Endothelial cell (in vitro differentiated cells): ENCODE data around the gene ERCC5. TPM values are rescaled to one million over a fixed set of nuclear protein-coding genes. Genes with fewer than 3 reads are reported as not detected.
A peak's percentile ranks its signal among the peaks of the same experiment; 100 is the strongest.

ENCODE experiments used
- DNase-seq: peaks from one replicate; pipeline ENCODE4 v3.0.0; 2021; ENCODE audit warnings: low spot score
- H3K27ac Mint-ChIP-seq: one replicate; pipeline ENCODE4 v1.8.0; 2021; ENCODE audit warnings: mixed read lengths, inconsistent platforms; ENCODE audit not compliant: unreplicated experiment
- H3K27me3 Mint-ChIP-seq: one replicate; pipeline ENCODE4 v1.8.0; 2021; ENCODE audit warnings: mild to moderate bottlenecking, moderate library complexity, mixed read lengths, inconsistent platforms; ENCODE audit not compliant: unreplicated experiment
- H3K36me3 Mint-ChIP-seq: one replicate; pipeline ENCODE4 v1.8.0; 2021; ENCODE audit warnings: mild to moderate bottlenecking, low read depth, mixed read lengths, inconsistent platforms; ENCODE audit not compliant: unreplicated experiment
- H3K4me1 Mint-ChIP-seq: one replicate; pipeline ENCODE4 v1.8.0; 2021; ENCODE audit warnings: mild to moderate bottlenecking, mixed read lengths, inconsistent platforms; ENCODE audit not compliant: unreplicated experiment
- H3K4me3 Mint-ChIP-seq: one replicate; pipeline ENCODE4 v1.8.0; 2021; ENCODE audit warnings: mild to moderate bottlenecking, mixed read lengths, inconsistent platforms; ENCODE audit not compliant: unreplicated experiment
- H3K9me3 Mint-ChIP-seq: one replicate; pipeline ENCODE4 v1.8.0; 2021; ENCODE audit warnings: mixed read lengths, inconsistent platforms; ENCODE audit not compliant: unreplicated experiment
- CTCF ChIP-seq: fragments of 200-600 bp; sonication (generic); IDR thresholded peaks from one replicate; pipeline ENCODE4 v1.5.0; 2021; ENCODE audit warnings: antibody characterized with exemption; ENCODE audit not compliant: unreplicated experiment
- total RNA-seq: library from RNA; stranded (reverse); fragmentation: NEBNext Ultra II Directional; extraction: Animal tissue kit (Norgen Biotek cat#: 25700); gene quantifications from one replicate; pipeline ENCODE4 v1.2.1, GENCODE V29; 2021; ENCODE audit not compliant: unreplicated experiment

Gene ERCC5
- total RNA-seq, 1 donor from 2014 or later: 43.8 TPM

DNA sequence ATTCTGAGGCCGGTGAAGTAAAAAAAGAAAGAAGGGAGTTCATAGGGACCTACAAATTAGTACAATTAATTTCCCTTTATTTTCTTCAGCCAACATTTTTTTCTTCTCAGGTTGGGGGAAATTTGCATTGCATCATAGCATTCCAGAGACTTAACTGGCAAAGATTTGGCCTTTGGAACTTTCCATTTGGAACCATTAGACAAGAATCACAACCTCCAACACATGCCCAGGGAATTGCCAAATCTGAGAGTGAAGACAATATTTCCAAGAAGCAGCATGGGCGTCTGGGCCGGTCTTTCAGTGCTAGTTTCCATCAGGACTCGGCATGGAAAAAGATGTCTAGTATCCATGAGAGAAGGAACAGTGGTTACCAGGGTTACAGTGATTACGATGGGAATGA is 6.4 kb upstream of the ERCC5 start:
- no peak for TF ChIP-seq CTCF
- Mint-ChIP-seq H3K4me1 (no peaks in the 10 kb centered on the region), H3K27me3 (peaks cover 2% of the 10 kb centered on the region), H3K9me3 (no peaks in the 10 kb centered on the region), H3K36me3 (peaks cover 13% of the 10 kb centered on the region), H3K4me3 (no peak overlapping the region), H3K27ac (no peak overlapping the region)
- no peak for DNase-seq

GRCh38 chr13:102845289-102845629 is 573 bp upstream of the ERCC5 start:
- H3K4me1 Mint-ChIP-seq: peaks cover 23% of the 10 kb centered on the region
- no peak for TF ChIP-seq CTCF
- H3K27ac Mint-ChIP-seq: peak overlapping the region; percentile 71
- H3K36me3 Mint-ChIP-seq: no peaks in the 10 kb centered on the region
- DNase-seq: no peak
- no peaks in the 10 kb centered on the region for H3K9me3 Mint-ChIP-seq
- peak overlapping the region; percentile 96 for H3K4me3 Mint-ChIP-seq
- peaks cover 4% of the 10 kb centered on the region for H3K27me3 Mint-ChIP-seq

DNA sequence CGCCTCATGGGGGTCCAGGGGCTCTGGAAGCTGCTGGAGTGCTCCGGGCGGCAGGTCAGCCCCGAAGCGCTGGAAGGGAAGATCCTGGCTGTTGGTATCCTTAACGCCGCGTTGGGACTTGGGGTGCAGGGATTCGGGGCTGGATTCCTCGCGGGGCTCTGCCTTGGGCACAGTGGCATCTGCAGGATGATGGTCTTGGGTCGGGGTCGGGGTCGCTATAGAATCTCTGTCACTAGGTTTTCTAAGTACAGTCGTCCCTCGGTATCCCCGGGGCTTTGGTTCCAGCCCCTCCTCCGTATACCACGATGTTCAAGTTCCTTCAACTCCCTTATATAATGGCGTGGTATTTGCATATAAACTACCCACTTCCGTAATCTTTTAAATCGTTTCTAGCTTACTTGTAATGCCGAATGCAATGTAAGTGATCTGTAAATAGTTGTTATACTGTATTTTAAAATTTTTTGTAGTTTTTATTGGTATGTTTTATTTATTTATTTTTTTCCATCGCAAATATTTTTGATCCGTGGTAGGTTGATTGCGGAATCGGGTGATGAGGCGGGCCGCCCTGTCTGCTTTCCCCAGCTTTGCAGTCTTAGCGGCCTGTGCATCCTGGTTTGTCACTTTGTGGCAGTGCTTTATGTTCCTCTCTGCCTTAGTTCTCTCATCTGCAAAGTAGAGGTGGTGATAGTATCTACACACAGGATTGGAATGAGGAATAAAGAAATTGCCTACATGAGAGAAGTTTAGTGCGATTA is 606 bp downstream of the ERCC5 start:
- no peaks in the 10 kb centered on the region for H3K36me3 Mint-ChIP-seq
- H3K27ac Mint-ChIP-seq: peak overlapping the region; percentile 81
- DNase-seq: no peak
- peaks cover 7% of the 10 kb centered on the region for H3K27me3 Mint-ChIP-seq
- H3K4me1 Mint-ChIP-seq: peaks cover 28% of the 10 kb centered on the region
- peak overlapping the region; percentile 96 for H3K4me3 Mint-ChIP-seq
- no peak for TF ChIP-seq CTCF
- no peaks in the 10 kb centered on the region for H3K9me3 Mint-ChIP-seq

- no peaks in the 10 kb centered on the region for H3K9me3 Mint-ChIP-seq
- no peaks in the 10 kb centered on the region for H3K36me3 Mint-ChIP-seq
- peak; percentile 72 for TF ChIP-seq CTCF
- H3K4me3 Mint-ChIP-seq: peak overlapping the region; percentile 96
- no peak for DNase-seq
- peaks cover 28% of the 10 kb centered on the region for H3K4me1 Mint-ChIP-seq
- H3K27ac Mint-ChIP-seq: peak overlapping the region; percentile 81
- peaks cover 7% of the 10 kb centered on the region for H3K27me3 Mint-ChIP-seq
These were observed 1.7 kb downstream of the ERCC5 start for GRCh38 chr13:102847272-102848234.
